ENCODE data around the gene VAV2.
"Not testable (repeated sequence)": the region's sequence is repeated elsewhere in the genome, so short reads cannot be mapped to it uniquely, and the experiment has no call there.

Gene VAV2

DNA sequence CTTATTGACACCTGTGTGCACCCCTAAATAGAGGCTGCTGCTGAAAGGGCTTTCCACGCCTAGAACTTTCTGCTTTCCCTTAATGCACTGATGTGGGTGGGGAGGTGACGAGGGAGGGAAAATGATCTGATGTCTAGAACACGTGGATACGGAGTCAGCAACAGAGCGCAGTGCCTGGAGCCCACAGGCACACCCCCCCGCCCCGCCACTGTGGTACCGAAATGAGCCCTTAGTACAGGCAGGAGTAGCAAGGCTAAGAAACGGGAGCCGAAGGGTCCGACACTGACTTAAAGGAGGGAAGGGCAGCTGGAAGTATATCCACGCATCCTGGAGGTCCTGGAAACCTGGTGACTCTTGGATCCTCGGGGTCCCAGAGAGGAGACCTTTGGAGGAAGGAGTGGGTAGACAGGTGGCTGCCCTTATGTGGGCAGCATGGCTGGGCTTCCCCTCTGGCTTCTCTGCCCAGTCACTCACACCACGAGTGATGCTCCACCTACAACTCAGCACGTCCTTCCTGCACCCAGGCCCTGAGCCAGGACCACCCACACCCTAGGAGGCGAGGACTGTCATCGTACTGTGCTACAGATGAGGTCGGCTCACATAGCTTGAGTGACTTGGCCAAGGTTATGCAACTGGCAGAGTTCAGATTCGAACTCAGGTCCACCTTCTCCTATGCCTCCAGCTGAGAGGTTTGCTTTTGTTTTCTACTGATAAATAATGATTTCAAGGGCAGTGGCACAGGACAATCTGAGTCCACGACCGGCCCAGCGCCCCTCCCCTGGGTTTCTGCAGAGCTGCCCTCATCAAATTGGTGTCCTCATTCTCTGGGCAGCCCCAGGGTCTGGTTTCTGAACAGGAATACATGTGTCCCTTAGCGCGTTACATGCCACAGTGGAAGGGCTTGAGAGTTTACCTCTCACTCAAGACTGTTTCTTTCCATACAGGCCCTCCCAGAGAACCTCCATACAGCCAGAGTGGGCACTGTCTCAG is 4.7 kb upstream of the VAV2 start:
- DNase-seq: no peak

DNA sequence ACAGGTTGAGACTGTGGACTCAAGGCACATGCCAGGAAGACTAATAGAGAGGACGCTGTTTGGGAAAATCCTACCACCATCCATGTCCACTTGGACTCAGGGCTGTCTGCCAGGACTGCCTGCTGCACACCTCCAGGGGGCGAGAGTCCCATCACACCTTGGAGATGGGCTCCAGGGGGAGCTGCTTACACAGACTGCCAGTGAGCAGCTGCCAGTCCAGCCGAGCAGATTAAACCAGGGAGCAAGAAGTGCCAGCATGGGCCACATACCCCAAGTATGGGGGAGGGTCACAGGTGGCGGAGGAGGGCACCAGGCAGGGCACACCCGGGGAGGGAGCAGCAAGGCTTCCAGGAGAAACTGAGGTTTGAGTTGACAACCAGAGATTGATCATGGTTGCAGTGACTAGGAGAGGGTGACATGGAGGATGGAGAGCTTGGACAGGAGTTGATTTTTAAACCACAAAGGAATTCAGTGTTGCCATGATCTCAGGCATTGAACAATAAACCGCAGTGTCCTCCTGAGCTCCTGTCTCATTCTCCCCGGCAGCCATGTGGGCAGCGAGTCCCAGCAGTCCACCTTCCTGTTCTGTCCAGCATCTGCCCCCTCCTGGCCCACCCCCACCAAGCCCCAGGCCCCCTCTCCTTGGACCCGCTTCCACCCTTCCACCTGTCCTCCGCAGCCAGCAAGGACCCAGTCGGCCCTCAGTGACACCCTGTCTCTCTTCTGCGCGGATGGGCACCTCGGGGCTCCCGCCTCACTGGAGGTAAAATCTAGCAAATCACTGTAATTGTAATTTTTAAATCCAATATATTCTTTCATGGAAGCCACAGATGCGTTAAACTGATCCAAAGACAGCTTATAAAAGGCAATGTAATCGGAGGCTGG is 3.1 kb upstream of the VAV2 start:
- DNase-seq: peak; percentile 37

DNA sequence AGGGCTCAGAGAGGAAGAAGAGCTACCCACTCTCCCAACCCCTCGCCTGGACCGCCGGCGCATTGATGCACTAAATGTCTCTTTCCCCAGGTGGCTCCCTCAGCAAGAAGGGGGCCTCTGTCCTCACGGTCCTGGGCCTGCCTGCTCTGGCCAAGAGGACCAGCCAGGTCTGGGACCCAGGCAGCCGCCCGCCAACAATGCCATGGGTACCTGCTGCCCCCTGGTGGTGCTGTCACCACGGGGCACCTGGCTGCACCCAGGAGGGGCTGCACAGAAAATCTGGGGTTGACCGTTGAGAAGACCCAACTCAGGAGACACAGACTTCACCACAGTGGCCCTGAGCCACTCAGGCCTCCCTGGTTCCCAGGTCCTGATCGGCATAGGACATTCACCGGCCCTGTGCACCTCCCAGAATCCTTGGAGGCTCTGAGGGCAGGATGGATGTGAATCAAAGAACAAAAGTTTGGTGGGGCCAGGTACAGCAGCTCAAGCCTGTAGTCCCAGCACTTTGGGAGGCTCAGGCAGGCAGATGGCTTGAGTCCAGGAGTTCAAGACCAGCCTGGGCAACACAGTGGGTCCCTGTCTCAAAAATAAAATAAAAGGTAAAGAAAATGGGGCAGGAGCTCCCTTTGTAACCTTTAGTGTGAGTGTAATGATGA is 2.4 kb upstream of the VAV2 start:
- DNase-seq: peak; percentile 71

DNA sequence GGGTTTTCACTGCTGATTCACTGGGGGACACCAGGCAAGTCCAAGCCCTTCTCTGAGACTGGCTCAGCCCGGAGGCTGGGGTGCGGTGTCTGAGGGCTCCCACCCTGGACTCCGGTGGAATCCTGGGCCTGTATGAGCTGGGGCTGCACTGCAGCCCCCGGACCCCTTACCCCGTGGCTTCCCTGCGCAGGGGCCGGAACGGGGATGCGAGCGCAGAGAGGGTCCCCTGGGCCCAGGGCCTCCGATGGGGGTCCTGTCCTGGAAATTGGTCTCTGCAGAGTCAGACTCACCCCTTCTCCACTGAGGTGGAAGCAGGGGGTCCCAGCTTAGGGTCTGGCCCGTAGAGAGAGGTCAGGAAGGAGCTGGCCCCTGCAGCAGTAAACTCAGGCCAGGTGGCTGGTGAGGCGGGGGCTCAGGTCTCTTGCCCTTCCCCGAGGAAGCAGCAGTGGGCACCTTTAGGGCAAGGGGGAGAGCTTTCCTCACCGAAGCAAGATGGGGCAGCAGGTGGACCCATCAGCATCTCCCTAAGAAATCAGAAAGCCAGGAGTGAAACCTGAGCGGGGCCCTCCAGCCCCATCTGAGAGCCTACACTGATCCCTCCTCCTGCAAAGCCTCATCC is 1.6 kb upstream of the VAV2 start:
- DNase-seq: no peak

DNA sequence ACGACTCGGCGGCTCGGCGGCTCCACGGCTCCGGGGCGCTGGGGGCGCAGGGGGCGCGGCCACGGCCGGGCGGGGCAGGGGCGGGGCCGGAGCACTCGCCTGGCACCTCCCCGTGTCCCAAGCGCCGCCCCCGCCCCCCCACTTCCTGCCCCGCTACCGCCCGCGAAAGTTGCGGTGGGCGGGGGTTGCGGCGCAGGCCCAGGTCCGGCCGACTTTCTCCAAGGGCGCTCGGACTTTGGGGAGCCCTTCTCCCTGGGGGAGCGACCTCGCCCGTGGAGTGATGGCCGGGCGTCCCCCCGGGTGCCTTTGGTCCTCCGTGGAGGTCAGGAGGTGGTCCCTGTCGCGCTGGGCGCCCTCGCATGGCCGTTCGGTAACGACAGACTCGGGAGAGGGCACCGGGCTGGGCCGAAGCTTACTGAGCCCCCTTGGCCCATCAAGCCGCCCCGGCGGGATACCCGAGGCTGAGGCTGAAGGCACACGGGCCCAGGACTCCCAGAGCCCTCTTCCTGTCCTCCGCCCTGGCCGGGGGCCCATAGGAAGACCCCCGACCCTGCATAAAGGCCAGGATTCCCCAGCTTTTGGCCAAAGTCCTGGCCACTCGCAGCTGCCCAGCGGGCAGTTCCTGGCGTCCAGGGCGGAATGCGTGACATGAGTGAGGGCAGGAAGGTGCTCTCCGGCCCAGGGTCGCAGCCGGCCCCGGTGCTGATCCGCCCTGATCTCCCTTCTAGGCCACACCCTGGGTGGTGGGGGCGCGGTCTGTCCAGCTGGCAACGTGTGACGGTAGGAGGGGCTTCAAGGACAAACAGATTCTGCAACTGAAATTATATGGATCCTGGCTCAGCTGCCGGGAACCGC is 883 bp upstream of the VAV2 start:
- DNase-seq: peak; percentile 88

DNA sequence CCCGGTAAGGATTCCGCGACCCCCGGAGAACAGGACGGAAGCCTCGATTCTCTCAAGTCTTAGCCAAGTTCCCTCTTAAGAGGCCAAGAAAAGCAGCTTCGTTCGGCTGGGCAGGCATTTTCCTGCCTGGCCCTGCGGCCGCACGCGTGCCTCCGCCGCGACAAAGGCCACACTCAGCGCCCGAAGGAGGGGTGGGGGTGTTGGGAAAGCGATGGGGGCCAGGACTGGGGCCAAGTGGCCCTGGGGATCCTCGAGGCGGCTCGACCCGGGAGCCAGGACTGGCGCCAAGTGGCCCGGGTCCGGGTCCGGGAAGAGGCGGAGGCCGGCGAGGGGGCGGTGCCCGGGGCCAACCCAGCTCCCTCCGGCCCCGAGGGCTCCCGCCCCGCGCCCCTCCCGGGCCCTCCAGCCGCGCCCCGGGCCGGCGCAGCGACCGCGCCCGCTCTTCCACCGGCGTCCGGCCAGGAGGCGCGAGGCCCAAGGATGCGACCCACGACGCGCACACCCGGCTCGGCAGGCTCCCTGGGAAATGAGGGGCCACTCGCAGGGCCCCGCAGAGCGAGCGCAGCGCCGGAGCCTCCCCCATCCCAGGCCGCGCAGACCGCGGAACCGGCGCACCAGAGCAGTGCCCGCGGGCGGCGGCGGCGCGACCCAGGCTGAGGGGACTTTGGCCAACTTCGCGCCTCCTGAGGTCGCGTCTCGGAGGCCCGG is 756 bp downstream of the VAV2 start:
- DNase-seq: no peak

DNA sequence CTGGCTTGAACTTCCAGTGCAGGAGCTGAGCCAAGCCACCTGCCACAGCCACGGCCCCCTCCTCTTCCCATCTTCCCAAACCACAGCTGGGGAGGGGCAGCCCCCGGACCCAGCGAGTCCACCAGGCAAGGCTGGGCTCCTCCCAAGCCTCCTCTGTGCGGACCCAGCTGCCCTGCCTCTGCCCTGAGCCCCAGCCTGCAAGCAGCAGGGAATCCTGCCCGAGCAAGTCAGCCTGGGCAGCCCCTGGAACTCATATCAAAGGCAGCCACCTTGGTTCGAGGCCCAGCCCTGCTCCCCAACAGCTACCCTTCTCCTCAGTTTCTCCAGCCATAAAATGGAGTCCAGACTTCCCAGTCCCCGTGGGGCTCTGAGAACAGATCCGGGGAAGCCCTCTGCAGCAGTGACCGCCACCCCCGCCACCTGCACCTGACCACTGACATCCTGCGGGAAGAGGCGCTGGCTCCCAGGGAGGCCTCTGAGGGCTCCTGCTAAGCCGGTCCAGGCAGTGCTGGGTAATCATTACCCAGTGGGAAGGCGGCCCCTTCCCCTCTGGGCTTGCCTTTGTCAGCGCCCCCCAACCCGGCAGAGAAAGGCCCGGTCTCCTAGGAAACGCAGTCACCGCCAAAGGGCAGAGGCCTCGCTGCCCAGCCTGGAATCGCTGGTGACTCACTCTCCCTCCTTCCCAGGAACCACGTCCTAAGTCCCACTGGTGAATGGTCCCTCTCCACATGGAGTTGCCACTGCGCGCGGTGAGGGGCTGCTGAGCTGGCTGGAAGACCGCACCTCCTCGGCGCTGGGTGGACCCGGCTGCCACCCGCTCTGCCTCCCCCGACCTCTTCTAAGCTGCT is 1.5 kb downstream of the VAV2 start:
- DNase-seq: peak; percentile 16

DNA sequence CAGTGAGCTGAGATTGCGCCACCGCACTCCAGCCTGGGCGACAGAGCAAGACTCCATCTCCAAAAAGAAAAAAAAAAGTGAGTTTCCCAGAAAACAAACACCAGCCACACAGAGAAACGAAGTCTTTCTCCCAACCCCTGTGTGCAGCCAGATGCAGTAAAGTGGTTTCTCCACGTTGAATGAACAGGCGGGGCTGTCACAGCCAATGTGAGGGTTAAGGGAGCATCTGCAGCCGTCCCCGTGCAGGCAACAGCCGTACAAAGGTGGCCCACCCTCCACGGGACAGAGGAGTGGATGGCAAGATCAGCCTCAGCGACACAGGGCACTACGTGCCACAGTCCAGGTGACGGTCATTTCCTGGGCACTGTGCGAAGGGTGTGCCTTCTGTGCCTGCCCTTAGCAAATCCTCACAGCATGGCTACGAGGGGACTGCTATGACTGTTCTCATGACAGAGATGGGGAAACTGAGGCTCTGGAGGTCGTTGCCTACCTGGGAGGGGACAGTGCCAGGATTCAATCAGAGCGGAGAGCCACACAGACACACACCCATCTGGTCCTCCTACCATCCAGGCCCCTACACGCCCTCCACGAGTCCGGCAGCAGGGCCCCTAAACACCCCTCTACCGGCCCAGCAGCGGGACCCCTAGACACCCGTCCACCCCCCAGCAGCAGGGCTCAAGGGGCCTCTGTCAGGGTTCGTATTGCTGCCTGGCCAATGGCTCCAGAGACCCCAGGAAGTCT is 2.3 kb downstream of the VAV2 start:
- DNase-seq: no peak

DNA sequence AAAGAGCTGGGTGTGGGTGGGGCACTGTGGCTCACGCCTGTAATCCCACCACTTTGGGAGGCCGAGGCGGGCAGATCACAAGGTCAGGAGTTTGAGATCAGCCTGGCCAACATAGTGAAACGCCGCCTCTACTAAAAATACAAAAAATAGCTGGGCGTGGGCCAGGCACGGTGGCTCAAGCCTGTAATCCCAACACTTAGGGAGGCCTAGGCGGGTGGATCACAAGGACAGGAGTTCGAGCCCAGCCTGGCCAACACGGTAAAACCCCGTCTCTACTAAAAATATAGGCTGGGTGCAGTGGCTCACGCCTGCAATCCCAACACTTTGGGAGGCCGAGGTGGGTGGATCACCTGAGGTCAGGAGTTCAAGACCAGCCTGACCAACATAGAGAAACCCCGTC is 3.4 kb downstream of the VAV2 start:
- DNase-seq: not testable (repeated sequence)

DNA sequence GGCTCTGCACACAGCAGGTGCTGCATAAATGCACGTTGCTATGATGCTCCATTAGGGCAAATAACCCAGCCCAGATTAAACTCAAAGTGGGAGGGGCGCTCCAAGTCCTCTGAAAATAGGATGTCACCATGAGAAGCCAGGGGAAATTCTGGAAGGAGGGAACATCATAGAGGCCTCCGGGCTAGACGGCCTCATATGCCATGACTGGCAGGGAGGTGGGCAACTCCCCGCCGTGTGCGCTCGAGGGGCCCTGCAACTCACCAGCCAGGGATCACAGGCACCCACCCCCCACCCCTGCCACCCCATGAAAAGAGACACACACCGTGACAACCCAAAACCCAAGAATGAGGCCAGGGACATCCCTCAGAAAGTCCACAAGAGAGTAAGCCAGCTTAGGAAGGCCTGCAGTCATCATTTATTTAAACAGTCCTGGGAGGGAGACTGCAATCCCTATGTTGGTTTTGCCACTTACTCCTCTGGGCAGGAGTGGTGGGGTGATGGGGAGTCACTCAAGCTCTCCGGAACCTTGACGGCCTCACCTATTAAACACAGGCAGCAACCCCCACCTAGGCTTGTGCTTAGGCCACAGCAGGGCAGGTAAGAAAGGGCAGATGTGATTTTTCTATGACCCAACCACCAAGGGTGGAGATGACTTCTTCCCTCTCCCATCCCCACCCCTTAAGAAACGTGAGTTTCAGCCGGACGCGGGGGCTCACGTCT is 4.0 kb downstream of the VAV2 start:
- DNase-seq: no peak

DNA sequence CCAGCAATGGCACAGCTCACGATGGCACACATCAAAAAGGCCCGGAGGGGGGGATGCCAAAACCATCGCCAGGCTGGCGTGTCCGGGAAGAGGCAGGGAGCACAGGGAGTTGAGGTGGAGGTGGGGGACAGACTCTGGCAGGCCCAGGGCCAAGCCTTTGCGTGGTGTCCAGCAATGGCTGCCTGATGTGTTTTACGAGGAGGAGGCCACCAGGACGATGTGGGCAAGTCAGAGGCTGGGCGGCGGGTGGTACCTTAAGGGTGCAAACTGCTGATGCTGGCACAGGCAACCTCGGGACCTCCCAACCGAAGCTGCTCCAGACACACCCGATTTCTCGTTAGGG is 4.7 kb downstream of the VAV2 start:
- DNase-seq: no peak

DNA sequence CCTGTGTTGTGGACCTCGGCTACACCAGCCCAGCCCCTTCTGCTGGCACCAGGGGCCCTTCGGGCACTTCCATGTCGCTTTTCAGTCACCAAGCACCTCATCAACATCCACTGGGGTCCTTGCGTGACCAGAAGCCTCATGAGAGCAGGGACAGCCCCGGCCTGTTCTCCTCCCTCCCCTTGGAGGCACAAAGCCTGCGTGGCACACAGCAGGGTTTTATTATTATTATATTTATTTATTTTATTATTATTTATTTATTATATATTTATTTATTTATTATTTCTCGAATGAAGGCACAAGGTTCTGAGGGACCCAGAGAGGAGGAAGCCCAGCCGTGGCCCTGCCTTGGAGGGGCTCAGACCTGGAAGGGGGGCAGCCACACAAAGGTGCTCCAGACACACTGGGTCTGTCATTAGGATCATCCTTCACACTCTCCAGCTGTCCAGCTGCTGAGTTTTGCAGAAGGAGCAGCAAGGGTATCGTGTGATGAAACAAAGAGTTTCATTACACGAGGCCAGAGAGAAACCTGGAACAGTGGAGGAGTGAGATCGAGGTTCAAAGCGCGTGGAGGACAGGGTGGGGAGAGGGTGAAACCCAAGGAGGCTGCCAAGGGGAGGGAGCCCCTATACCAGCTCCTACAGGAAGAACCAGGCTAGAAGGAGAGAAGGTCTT is 5.2 kb downstream of the VAV2 start:
- DNase-seq: no peak

DNA sequence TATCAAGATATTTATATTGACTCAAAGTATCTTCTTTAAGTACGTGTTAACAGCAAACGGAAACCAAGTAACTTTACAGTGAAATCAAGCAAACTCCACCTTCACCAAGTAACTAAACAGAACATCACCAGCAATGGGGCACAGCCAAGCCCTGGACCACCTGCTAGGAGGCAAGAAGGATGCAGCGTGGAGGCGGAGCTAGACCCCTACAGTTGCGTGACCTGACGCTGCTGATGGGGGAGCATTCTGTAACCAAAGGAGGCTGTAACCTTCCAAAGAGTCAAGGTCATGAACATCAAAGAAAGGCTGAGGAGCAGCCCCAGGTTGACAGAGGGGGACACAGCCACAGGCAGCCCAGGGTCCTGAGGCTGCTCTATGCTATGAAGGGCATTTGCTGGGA is 6.1 kb downstream of the VAV2 start:
- DNase-seq: no peak

DNA sequence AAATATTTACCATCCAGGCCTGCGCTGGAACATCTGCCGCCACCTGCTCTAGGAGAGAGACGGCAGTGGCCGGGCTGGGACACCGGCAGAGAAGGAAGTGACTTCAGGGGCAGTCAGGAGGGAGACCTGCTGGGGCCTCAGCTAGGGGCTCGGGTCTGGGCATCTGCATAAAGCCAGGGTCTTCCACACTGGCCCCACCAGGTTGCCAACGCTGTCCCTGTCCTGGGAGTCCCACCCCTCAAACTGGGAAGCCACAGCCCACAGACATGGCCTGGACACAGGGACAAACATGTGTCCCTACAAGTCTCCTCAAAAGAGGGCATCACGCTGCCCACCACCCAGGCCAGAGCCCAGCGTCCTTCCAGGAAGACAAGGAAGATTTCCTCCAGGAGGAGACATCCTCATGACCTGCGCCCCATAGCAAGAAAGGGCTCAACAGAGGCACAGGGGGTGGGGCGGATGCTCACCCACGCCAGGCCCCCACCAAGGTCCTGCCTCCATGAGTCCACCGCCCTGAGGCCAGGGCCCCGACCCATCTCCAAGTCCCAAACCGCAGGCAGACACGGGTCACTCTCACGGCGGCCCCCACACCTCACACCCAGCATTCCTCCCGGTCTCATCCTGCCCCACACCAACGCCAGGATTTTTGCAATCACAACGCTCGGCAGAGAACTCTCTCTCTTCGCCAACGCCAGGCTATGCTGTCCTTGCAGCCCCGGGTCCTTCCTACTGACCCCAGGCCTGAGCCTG is 9.0 kb downstream of the VAV2 start:
- DNase-seq: no peak

DNA sequence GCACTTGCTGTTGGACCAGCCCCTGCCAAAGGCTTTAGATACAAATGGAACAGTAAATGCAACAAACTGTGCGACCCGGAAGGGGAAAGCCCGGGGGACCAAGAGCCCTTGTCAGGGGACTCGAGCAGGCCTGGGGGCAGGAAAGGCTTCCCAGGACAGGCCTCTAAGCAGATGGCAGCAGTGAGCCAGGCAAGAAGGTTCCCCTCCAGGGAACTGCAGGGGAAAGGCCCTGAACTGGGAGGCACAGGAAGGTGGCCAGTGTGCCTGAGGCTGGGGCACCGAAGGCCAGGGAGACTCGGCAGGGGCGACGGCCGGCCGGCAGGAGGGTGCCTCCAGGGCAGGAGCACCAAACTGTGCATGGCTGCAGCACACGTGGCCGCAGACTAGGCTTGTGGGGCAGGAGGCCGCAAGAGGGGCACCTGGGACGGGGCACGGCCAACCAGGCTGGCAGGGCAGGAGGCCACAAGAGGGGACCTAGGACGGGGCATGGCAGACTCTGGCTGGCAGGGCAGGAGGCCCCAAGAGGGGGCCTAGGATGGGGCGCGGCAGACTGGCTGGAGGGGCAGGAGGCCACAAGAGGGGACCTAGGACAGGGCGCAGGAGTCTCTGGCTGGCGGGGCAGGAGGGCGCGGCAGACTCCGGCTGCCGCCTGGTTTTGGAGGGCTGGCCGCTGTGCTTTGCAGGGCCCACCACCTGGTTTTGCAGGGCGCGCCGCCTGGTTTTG is 10.0 kb downstream of the VAV2 start:
- DNase-seq: no peak

DNA sequence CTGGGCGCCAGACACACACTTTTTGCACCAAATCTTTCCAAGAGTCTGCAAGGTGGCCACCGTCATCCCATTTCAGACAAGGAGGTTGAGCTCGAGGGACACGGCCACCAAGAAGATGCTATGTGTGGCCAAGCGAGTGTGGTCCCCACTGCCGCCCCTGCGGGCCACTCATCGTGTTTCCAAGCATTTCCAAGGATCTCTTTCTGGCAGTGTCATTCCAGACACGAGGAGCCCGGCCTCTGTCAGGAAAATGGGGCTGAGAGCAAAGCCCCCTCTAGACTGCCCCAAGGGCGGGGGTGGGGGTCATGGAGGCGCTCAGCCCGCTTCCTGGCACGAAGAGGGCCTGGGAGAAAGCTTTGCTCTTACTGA is 10.6 kb downstream of the VAV2 start:
- no peak for DNase-seq

Data from NCI-H345 (cell line).